OCI-LY1 (cell line): ENCODE results near the gene THAP4.

Experiments used
- H2AFZ ChIP-seq: fragments of 200-600 bp; sonication (generic), shearing (Covaris generic); 2 replicates; pipeline ENCODE4 v1.6.0; 2014; ENCODE audit warnings: antibody characterized with exemption, mild to moderate bottlenecking, low read length
- H3F3A ChIP-seq: fragments of 200-600 bp; sonication (generic), shearing (Covaris generic); 2 replicates; pipeline ENCODE4 v1.6.0; 2014; ENCODE audit warnings: mild to moderate bottlenecking, antibody characterized with exemption, low read length, moderate library complexity; ENCODE audit not compliant: insufficient read depth
- H3K27ac ChIP-seq: fragments of 200-600 bp; sonication (generic); 2 replicates; pipeline ENCODE4 v1.5.1; 2014; ENCODE audit warnings: low read length, mixed run types, mild to moderate bottlenecking, low read depth; ENCODE audit not compliant: poor library complexity, severe bottlenecking
- H3K27me3 ChIP-seq: fragments of 200-600 bp; sonication (generic); 2 replicates; pipeline ENCODE4 v1.6.0; 2014; ENCODE audit warnings: antibody characterized with exemption, mild to moderate bottlenecking, low read length, moderate library complexity; ENCODE audit not compliant: insufficient read depth
- H3K36me3 ChIP-seq: fragments of 200-600 bp; sonication (generic); 2 replicates; pipeline ENCODE4 v1.6.1; 2014; ENCODE audit warnings: mild to moderate bottlenecking, antibody characterized with exemption, low read length, moderate library complexity, mixed read lengths; ENCODE audit not compliant: insufficient read depth
- H3K4me1 ChIP-seq: fragments of 200-600 bp; sonication (generic); 2 replicates; pipeline ENCODE4 v1.5.1; 2014; ENCODE audit warnings: mild to moderate bottlenecking, low read length, moderate library complexity; ENCODE audit not compliant: insufficient read depth, severe bottlenecking
- H3K4me2 ChIP-seq: fragments of 200-600 bp; sonication (generic), shearing (Covaris generic); 2 replicates; pipeline ENCODE4 v1.6.1; 2014; ENCODE audit warnings: low read length
- H3K4me3 ChIP-seq: fragments of 200-600 bp; sonication (generic); 2 replicates; pipeline ENCODE4 v1.5.1; 2014; ENCODE audit warnings: low read length, low read depth, mild to moderate bottlenecking, mixed read lengths; ENCODE audit not compliant: poor library complexity, severe bottlenecking
- H3K79me2 ChIP-seq: fragments of 200-600 bp; shearing (Covaris generic); 2 replicates; pipeline ENCODE4 v1.6.1; 2016; ENCODE audit warnings: mixed run types, low read length, mixed read lengths; ENCODE audit not compliant: insufficient read depth
- H3K9ac ChIP-seq: fragments of 200-600 bp; sonication (generic), shearing (Covaris generic); 2 replicates; pipeline ENCODE4 v1.6.1; 2014; ENCODE audit warnings: mild to moderate bottlenecking, low read length, mixed read lengths
- H3K9me2 ChIP-seq: fragments of 200-600 bp; sonication (generic), shearing (Covaris generic); 2 replicates; pipeline ENCODE4 v1.6.1; 2014; ENCODE audit warnings: low read depth, mild to moderate bottlenecking, low read length, mixed read lengths
- H3K9me3 ChIP-seq: fragments of 200-600 bp; shearing (Covaris generic); 2 replicates; pipeline ENCODE4 v1.6.1; 2014; ENCODE audit warnings: low read length, mixed read lengths
- H4K20me1 ChIP-seq: fragments of 200-600 bp; sonication (generic), shearing (Covaris generic); 2 replicates; pipeline ENCODE4 v1.6.0; 2016; ENCODE audit warnings: mild to moderate bottlenecking, low read length; ENCODE audit not compliant: insufficient read depth
- CTCF ChIP-seq: fragments of 200-600 bp; sonication (generic), shearing (Covaris generic); IDR thresholded peaks from 2 replicates; pipeline ENCODE4 v1.5.1; 2017; ENCODE audit warnings: mild to moderate bottlenecking, antibody characterized with exemption, low read length, moderate library complexity, mixed read lengths
- EZH2 ChIP-seq: fragments of 200-600 bp; sonication (generic), shearing (Covaris generic); IDR thresholded peaks from 2 replicates; pipeline ENCODE4 v1.8.0; 2017; ENCODE audit warnings: borderline replicate concordance, mixed run types, mild to moderate bottlenecking, antibody characterized with exemption, low read length, moderate library complexity, mixed read lengths

THAP4 gene

DNA sequence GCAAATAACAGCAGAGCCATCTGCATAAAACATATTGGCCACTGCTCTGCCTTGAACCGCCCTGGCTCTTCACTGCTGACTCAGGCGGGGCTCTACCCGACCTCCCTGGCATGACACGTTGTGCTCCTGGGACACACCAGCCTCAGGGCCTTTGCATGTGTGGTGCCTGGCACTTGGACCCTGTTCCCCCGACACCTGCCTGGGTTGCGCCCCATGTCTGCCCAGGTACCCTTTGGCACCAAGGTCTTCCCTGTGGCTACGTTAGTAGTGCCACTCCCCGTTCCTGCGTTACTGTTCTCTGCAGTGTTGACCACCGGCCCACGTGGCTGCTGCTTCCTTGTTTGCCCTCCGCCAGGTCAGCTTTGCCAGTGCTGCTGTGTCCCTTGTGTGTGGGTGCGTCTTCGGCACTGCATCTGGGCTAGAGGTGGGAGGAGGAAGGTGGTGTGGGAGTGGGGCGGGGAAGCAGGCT, 20.9 kb upstream of the THAP4 start:
- TF ChIP-seq CTCF (no peak), EZH2 (no peak)
- Histone ChIP-seq H3K79me2 (no peaks in the 10 kb centered on the region), H3F3A (no peaks in the 10 kb centered on the region), H3K27me3 (no peaks in the 10 kb centered on the region), H3K9me2 (no peaks in the 10 kb centered on the region), H3K4me2 (no peak overlapping the region), H3K9ac (no peak overlapping the region), H2AFZ (no peak overlapping the region), H3K4me1 (no peaks in the 10 kb centered on the region), H3K4me3 (no peak overlapping the region), H3K36me3 (peaks cover 82% of the 10 kb centered on the region), H3K27ac (no peak overlapping the region), H4K20me1 (no peaks in the 10 kb centered on the region), H3K9me3 (no peaks in the 10 kb centered on the region)

DNA sequence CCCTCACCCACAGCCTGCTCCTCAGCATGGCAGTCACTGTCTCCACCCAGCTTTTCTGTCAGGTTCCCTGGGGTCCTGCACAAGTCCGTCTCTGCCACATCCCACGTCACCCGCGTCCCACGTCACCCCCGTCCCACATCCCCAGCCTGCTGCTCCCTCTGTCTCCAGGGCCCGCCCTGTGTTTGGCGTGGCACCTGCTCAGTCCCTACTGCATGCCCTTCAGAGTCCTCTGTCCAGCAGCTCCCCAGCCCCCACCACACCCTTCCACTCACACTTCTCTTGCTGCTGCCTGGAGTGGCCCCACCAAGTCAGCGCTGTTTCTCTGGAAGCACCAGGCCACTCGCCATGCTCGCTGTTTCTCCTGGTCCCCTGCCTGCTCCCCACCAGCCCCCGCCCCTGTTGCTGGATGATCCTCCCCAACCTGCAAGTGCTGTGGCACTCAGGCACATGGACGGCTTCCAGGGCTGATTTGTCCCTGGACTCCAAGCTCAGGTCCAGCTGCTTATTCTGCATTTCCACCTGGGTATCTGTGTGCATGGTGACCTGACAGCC, 19.3 kb upstream of the THAP4 start:
- H3K9me3 ChIP-seq = no peaks in the 10 kb centered on the region
- no peak overlapping the region for H3K4me2 ChIP-seq
- no peaks in the 10 kb centered on the region for H3K27me3 ChIP-seq
- TF ChIP-seq CTCF = no peak
- no peak for TF ChIP-seq EZH2
- no peak overlapping the region for H3K4me3 ChIP-seq
- peaks cover 80% of the 10 kb centered on the region for H3K36me3 ChIP-seq
- no peaks in the 10 kb centered on the region for H3K4me1 ChIP-seq
- no peaks in the 10 kb centered on the region for H3K79me2 ChIP-seq
- no peak overlapping the region for H2AFZ ChIP-seq
- H4K20me1 ChIP-seq = no peaks in the 10 kb centered on the region
- H3K9ac ChIP-seq = no peak overlapping the region
- no peaks in the 10 kb centered on the region for H3F3A ChIP-seq
- H3K27ac ChIP-seq = no peak overlapping the region
- H3K9me2 ChIP-seq = no peaks in the 10 kb centered on the region

- Histone ChIP-seq H3F3A (no peaks in the 10 kb centered on the region), H3K27ac (no peak overlapping the region), H3K9me2 (no peaks in the 10 kb centered on the region), H3K79me2 (no peaks in the 10 kb centered on the region), H3K9me3 (no peaks in the 10 kb centered on the region), H2AFZ (no peak overlapping the region), H4K20me1 (no peaks in the 10 kb centered on the region), H3K4me2 (no peak overlapping the region), H3K4me1 (no peaks in the 10 kb centered on the region), H3K4me3 (no peak overlapping the region), H3K36me3 (peaks cover 81% of the 10 kb centered on the region), H3K9ac (no peak overlapping the region), H3K27me3 (no peaks in the 10 kb centered on the region)
- TF ChIP-seq CTCF (no peak), EZH2 (no peak)
These were observed 18.7 kb upstream of the THAP4 start for GRCh38 chr2:241655516-241656189.
